SJSA1 (cell line): ENCODE measurements around the gene TLE4. TPM values are rescaled to one million over a fixed set of nuclear protein-coding genes. Genes with fewer than 3 reads are reported as not detected.
"Not testable (repeated sequence)": the region's sequence is repeated elsewhere in the genome, so short reads cannot be mapped to it uniquely, and the experiment has no call there.

Experiments used
- DNase-seq, 2 experiments: peaks; one replicate each; pipeline ENCODE4 v3.0.0-alpha.2; 2015 to 2020; ENCODE audit warnings: low spot score in 2 of 2, low read depth in 1 of 2
- H3K27ac ChIP-seq: fragments of 250-450 bp; sonication (Bioruptor Pico); 2 replicates; pipeline ENCODE4 v1.5.1; 2020; ENCODE audit warnings: mild to moderate bottlenecking, moderate library complexity
- H3K27me3 ChIP-seq: fragments of 250-450 bp; sonication (Bioruptor Pico); replicated peaks from 2 replicates; pipeline ENCODE4 v1.5.1; 2020; ENCODE audit warnings: mild to moderate bottlenecking, moderate library complexity
- H3K36me3 ChIP-seq: fragments of 250-450 bp; sonication (Bioruptor Pico); 2 replicates; pipeline ENCODE4 v1.5.1; 2020; ENCODE audit warnings: mild to moderate bottlenecking
- H3K4me1 ChIP-seq: fragments of 250-450 bp; sonication (Bioruptor Pico); replicated peaks from 2 replicates; pipeline ENCODE4 v1.6.1; 2021; ENCODE audit warnings: mild to moderate bottlenecking
- H3K4me3 ChIP-seq: fragments of 250-450 bp; sonication (Bioruptor Pico); 2 replicates; pipeline ENCODE4 v1.5.1; 2020; ENCODE audit warnings: mild to moderate bottlenecking
- H3K9me3 ChIP-seq: fragments of 250-450 bp; sonication (Bioruptor Pico); replicated peaks from 2 replicates; pipeline ENCODE4 v1.5.1; 2020; ENCODE audit warnings: mild to moderate bottlenecking
- total RNA-seq: library from RNA; depleted of rRNA; stranded (reverse); fragments of >200 nt; shearing (Covaris generic); gene quantifications from 2 replicates; pipeline ENCODE4 v1.2.3, GENCODE V29; 2014

The TLE4 gene
- total RNA-seq, 1 experiment from 2014 or later, result 54.6 TPM

DNA sequence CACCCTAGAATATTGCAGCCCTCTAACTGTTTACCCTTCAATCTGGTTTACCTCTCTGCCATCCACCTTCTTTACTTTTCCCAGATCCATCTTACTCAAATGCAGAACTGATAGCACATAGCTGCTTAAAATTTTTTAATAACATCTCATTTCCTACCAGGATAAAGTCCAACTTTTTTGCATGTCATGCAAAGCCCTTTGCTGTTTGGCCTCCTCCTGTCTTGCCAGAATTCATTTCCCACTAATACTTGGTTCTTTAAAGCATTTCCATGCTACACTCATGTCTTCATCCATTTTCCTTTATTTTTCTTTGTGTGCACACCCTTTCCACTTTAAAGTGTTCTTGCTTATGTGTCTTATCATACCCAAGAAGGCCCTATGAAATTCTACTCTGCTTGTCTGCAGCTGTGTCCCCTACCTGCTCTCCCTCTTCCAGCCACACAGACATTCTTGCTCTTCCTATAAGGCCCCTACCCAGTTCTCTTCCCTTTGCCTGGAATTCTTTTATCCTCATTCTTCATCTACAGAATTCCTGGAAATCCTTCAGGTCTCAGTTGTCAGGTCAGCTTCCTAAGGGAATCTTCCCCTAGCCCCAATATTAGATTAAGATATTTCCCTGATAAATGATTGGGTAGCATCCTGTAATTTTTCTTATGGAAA lies 50.3 kb downstream of the TLE4 start:
- H3K27ac ChIP-seq, result no peak overlapping the region
- no peaks in the 10 kb centered on the region for H3K9me3 ChIP-seq
- H3K36me3 ChIP-seq, result peaks cover 3% of the 10 kb centered on the region; the same call in 1 of the 2 replicates
- no peak overlapping the region for H3K4me3 ChIP-seq
- DNase-seq, result no peak
- H3K27me3 ChIP-seq, result no peaks in the 10 kb centered on the region
- H3K4me1 ChIP-seq, result peaks cover 3% of the 10 kb centered on the region; the same call in 1 of the 2 replicates

DNA sequence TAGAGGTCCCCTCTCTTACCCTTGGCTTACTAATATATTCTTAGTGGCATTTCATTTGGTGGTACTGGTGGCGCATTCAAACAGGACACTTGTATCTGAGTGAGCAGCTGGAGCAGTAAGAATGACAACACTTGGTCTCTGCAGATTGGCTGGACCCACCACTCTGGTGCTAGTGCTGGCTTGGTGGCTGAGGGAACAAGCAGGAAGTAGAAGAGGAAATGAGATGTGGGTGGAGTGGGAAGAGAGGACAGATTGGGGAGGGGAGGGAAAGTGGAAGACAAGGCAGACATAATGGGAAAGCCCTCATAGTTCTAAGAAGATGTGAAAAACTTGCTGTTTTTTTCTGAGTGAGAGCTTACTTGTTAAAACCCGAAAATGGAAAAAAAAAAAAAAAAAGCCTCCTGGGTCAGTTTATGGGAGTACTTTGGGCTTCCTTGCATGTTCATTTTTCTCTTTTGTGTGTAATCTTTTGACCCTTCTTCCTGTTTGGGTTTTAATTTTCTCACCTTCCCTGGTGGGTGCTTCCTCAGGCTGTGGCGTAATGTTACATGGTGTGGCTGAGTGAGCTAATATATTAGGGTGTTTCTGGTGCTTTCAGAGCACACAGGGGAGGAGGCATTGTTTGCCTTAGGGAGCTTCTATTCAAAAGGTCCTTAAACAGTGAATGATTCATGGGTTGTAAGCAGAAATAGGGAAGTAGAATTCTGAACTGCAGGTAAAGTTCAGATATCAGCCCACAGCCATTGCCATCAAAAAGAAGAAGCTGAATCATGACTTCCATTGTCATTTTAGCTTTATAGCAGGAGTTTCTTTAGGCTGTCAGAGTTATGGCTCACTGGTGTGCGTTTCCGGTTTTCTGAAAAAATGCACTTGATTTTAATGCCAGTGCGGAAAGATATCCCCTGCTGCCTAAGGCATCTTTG lies 52.3 kb downstream of the TLE4 start:
- Histone ChIP-seq H3K4me1 (peaks cover 3% of the 10 kb centered on the region; the same call in 1 of the 2 replicates), H3K9me3 (no peaks in the 10 kb centered on the region), H3K36me3 (no peaks in the 10 kb centered on the region; the same call in 1 of the 2 replicates), H3K27me3 (no peaks in the 10 kb centered on the region), H3K4me3 (no peak overlapping the region), H3K27ac (no peak overlapping the region)
- DNase-seq, result no peak

DNA sequence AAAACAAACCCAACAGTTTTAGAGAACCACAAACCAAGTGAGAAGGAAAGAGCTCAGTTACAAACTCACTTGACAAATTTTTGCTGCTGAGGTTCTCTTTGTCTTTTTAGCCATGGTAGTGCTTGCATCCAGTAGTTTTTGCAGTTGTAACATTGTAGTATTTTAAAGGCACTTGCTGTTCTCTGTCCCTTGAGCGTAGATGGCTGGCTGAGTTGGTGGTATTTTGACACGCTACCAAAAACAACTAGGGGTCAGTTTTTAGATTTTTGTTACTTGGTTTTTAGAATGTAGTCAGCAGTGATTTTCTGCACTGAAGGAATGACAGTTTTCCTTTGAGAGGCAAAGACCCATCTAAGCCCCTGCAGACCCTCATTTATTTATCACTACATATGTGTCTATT lies 58.0 kb downstream of the TLE4 start:
- Histone ChIP-seq H3K27me3 (no peaks in the 10 kb centered on the region), H3K27ac (no peak overlapping the region), H3K36me3 (peaks cover 4% of the 10 kb centered on the region), H3K4me1 (no peaks in the 10 kb centered on the region), H3K9me3 (no peaks in the 10 kb centered on the region), H3K4me3 (no peak overlapping the region)
- no peak for DNase-seq

DNA sequence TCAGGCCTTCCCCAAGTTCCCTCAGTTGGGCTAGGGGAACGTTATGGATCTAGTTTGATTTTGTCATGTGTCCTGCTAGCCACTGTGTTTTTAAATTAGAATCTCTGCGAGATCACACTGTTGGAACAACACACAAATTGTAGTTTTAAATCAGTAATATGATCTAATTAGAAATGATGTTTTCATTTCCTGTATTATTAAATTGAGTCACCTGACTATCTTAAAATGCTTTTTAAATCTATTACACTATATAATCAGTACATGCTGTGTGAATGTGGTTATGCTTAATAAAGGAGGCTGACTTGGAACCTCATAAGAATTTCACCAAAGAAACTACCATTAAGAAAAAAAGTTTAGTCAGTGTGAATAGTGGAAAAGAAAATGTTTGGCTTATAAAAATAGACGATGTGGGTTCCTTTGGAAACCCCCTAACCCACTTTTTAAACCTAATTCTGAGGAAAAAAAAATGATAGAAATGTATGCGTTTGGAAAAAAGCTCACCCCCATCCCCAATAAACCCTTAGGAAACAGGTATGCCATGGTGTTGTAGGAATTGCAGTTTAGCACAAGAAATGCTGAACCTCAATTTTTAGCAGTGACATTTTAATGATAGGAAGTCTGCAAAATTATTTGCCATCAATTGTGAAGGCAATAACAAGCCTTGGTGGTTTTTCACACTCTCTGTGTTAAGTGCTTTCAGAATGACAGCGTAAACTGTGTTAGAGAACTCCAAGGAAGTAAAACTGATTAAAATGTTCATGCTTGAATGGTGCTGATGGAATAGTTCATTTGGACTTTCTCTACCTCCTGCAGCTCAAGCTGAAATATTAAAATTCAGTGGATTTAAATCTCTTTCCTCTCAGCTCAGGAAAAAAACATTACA lies 59.0 kb downstream of the TLE4 start:
- Histone ChIP-seq H3K4me3 (no peak overlapping the region), H3K27ac (no peak overlapping the region), H3K27me3 (no peaks in the 10 kb centered on the region), H3K4me1 (no peaks in the 10 kb centered on the region), H3K36me3 (peaks cover 6% of the 10 kb centered on the region), H3K9me3 (no peaks in the 10 kb centered on the region)
- DNase-seq, result no peak

DNA sequence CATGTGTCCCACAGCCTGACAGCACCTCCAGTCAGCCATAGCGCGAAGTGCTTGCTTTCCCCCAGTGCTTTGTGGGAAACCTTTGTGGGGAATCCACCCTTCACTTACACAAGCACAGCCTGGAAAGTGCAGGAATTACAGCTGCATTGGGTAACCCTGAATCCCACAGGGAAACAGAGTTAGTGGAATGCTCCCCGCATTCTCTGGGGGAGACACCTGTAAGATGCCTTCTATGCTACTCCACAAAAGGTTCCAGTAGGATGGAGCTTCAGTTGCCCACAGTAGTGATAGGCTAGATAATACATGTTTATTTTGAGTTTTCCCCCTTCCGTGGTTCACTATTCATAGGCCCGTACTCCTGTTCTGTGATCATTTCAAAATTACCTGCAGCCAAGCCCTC lies 60.3 kb downstream of the TLE4 start:
- H3K4me1 ChIP-seq, result no peaks in the 10 kb centered on the region
- H3K27me3 ChIP-seq, result no peaks in the 10 kb centered on the region
- no peak for DNase-seq
- H3K9me3 ChIP-seq, result no peaks in the 10 kb centered on the region
- no peak overlapping the region for H3K27ac ChIP-seq
- H3K36me3 ChIP-seq, result peaks cover 9% of the 10 kb centered on the region
- no peak overlapping the region for H3K4me3 ChIP-seq

DNA sequence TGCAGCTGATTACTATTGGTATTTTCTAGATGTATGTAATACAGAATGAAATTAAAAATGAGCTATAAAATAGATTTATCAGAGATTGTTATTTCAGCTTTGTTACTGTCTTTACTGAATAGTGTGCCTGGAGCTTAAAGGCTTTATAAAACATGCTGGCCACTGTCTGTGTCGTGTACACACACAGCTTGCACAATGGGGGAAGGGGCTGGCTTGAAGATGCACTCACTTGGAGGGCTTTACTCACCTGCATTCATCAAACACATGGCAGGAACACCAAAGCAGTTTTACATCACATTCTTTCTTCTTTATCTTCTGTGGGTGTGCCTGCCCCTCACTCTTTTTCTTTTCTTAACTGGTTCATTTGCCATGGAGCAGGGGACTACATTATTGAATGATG lies 60.9 kb downstream of the TLE4 start:
- DNase-seq, result no peak
- H3K36me3 ChIP-seq, result peaks cover 14% of the 10 kb centered on the region
- no peaks in the 10 kb centered on the region for H3K27me3 ChIP-seq
- no peak overlapping the region for H3K4me3 ChIP-seq
- no peaks in the 10 kb centered on the region for H3K4me1 ChIP-seq
- H3K9me3 ChIP-seq, result no peaks in the 10 kb centered on the region
- no peak overlapping the region for H3K27ac ChIP-seq

DNA sequence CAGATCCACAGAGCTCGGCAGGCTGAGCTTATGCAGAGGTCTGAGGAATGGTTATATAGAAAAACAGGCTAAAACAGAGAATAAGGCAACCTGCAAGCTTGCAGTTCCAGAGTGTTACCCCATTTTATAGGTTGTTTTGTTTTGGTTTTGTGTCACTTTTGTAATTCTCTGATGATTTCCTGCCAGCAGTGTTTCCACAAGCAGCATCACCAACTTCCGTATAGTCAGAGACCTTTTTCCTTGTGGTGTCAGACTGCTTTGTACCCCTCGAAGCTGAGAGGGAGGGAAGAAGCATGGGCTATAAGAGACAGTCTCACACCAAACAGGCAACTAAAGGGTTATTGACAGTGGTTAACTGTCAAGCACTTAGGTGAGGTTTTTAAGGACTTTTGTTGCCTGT lies 61.8 kb downstream of the TLE4 start:
- H3K4me1 ChIP-seq, result no peaks in the 10 kb centered on the region
- no peak overlapping the region for H3K4me3 ChIP-seq
- H3K9me3 ChIP-seq, result no peaks in the 10 kb centered on the region
- H3K27ac ChIP-seq, result no peak overlapping the region
- peaks cover 14% of the 10 kb centered on the region for H3K36me3 ChIP-seq
- DNase-seq, result no peak
- H3K27me3 ChIP-seq, result no peaks in the 10 kb centered on the region

DNA sequence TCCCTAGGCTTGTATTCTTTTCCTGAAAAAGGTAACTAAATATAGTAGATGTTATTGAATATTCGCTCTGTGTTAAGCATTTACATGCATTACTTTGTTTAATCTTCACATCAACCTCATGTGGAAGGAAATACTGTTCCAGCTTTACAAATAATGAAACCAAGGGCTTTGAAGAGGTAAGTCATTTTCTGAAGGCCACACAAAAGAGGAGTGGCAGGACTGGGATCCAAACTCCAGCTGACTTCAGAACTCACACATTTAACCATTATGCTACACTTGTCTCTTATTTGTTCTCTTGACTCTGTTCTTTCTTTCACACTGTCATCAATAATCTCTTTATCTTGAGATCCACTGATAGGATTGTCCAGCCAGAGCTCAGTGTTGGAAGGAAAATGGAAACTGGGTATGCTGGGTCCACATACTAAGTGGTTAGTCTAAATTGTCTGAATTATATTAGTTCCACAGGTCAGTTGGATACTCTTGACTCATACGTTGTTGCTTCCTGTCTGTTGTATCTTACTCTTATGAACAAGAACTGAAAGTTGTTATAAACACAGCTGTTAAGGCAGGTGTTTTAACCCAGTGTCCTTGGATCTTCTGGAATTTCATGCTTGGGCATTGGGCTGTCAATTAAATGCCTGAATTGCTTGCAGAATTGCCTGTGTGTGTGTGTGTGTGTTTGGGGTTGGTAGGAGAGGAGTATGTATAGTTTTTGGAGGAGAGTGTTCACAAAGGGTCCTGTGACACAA lies 65.6 kb downstream of the TLE4 start:
- Histone ChIP-seq H3K9me3 (no peaks in the 10 kb centered on the region), H3K4me1 (no peaks in the 10 kb centered on the region), H3K27ac (no peak overlapping the region), H3K36me3 (peaks cover 16% of the 10 kb centered on the region), H3K4me3 (no peak overlapping the region), H3K27me3 (no peaks in the 10 kb centered on the region)
- no peak for DNase-seq

DNA sequence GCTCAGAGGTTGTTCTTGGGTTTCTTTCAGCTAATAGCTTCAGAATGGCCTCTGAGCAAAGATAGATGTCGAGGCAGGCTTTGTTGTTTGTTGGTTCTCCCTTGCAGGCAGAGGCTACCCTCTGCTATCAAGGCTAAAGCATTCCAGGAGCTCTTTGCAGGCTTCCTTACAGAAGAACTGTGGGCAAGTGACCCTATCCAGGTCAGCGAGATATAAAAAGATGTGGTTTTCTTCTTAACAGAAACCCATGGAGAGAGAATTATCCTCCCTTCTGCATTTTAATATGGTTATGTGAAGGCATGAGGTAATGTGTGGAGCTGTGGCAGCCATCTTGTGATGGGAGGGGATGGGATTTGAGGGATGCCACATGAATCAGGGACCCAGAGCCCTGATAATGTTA lies 67.0 kb downstream of the TLE4 start:
- H3K36me3 ChIP-seq, result peaks cover 29% of the 10 kb centered on the region
- H3K27me3 ChIP-seq, result no peaks in the 10 kb centered on the region
- no peak overlapping the region for H3K4me3 ChIP-seq
- H3K27ac ChIP-seq, result no peak overlapping the region
- no peaks in the 10 kb centered on the region for H3K9me3 ChIP-seq
- no peak for DNase-seq
- H3K4me1 ChIP-seq, result no peaks in the 10 kb centered on the region

DNA sequence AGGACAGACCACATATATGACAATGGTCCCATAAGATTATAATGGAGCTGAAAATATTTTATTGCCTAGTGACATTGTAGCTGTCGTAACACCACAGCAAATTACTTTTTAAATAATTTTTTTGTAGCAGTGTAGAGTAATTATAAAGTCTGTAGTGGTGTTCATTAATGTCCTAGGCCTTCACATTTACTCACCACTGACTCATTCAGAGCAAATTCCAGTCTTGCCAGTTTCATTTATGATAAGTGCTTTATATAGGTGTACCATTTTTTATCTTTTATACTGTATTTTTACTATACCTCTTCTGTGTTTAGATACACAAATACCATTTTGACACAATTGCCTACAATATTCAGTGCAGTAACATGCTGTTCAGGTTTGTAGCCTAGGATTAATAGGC lies 67.6 kb downstream of the TLE4 start:
- no peak overlapping the region for H3K27ac ChIP-seq
- peaks cover 35% of the 10 kb centered on the region for H3K36me3 ChIP-seq
- H3K4me1 ChIP-seq, result no peaks in the 10 kb centered on the region
- no peak for DNase-seq
- no peaks in the 10 kb centered on the region for H3K9me3 ChIP-seq
- H3K27me3 ChIP-seq, result no peaks in the 10 kb centered on the region
- H3K4me3 ChIP-seq, result no peak overlapping the region

DNA sequence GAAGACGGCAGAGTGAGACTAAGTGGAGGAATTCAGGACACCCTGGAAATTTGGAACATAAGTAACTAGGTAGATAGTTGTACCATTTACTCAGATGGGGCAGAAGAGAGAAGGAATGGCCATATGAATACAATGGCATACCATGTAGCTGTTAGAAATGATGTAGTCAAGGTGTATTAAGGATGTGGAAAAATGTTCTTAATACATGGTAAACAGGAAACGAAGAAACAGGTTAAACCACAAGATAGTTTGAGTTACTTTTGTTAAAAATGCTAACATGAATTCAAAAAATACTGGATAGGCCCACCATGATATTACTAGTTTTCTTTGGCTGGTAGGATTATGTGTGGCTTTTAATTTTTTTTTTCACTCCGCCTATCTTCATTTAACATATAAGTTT lies 68.3 kb downstream of the TLE4 start:
- H3K4me3 ChIP-seq, DNase-seq, H3K27ac ChIP-seq, H3K4me1 ChIP-seq, H3K27me3 ChIP-seq, H3K9me3 ChIP-seq: not testable (repeated sequence)
- peaks cover 41% of the 10 kb centered on the region for H3K36me3 ChIP-seq

DNA sequence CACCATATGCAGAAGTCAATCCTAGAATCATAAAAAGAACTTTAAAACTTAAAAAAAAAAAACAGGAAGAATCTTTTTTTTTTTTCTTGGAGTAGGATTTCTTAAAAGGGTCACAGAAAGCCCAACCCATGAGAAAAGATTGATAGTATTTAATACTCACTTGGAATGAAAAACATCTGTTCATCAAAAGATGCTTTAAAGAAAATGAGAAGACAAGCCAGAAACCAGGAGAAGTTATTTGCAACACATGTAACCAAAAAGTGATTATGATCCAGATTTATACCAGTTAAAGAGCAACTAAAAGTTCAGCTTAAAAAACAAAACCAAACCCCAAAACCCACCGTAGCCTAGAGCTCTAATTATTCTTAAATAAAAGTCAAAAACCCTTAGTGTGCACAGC lies 69.3 kb downstream of the TLE4 start:
- H3K27ac ChIP-seq, result no peak overlapping the region
- no peaks in the 10 kb centered on the region for H3K9me3 ChIP-seq
- H3K36me3 ChIP-seq, result peaks cover 38% of the 10 kb centered on the region
- DNase-seq, result no peak
- H3K27me3 ChIP-seq, result no peaks in the 10 kb centered on the region
- no peaks in the 10 kb centered on the region for H3K4me1 ChIP-seq
- H3K4me3 ChIP-seq, result no peak overlapping the region

DNA sequence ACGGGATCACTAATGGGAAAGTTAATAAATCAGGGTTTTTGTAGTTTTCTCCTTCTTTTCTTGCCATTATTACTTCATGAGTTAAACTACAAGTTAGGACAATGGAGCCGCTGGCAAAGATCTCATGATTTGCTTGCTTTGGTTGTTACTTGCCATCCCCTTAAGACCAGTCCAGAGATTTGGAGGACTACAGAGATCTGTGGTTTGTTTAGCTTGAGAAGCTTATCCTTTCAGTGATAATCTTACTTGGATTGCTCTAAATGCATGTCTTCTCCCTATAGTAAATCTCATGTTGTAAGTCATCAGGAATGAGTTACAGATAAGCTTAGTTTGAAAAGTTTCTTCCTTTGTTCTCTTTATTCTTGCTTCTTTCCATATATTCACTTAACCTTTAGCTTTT lies 70.9 kb downstream of the TLE4 start:
- no peaks in the 10 kb centered on the region for H3K27me3 ChIP-seq
- no peaks in the 10 kb centered on the region for H3K9me3 ChIP-seq
- DNase-seq, result no peak
- H3K4me3 ChIP-seq, result no peak overlapping the region
- H3K27ac ChIP-seq, result no peak overlapping the region
- H3K4me1 ChIP-seq, result no peaks in the 10 kb centered on the region
- H3K36me3 ChIP-seq, result peaks cover 31% of the 10 kb centered on the region
